ENCODE measurements around the gene FANCG. TPM values are rescaled to one million over a fixed set of nuclear protein-coding genes. Genes with fewer than 3 reads are reported as not detected.

FANCG gene
- total RNA-seq, 1 experiment from 2014 or later, result 108 TPM

GRCh38 chr9:35072461-35073278 is 7.1 kb downstream of the FANCG start, which contains the start of gene VCP:
Gene VCP (minus strand): TSS chr9:35072625. CDS start chr9:35072353, 272 bp downstream.
- Mint-ChIP-seq H3K27ac (peak within 1 kb of the TSS; percentile 97), H3K4me1 (peaks cover 25% of the 10 kb centered on the region)
- peak; percentile 89 for ATAC-seq
- TF ChIP-seq ETV6 (CRISPR knock-in tag; IDR thresholded peaks at IDR 0.05) (0 out of 2 replicates have a peak, but pooled peaks have one; percentile 22), PRRX2 (CRISPR knock-in tag; IDR thresholded peaks at IDR 0.05) (peak; percentile 81; the same call in 1 of the 2 replicates), JUN (CRISPR knock-in tag; IDR thresholded peaks at IDR 0.05) (no peak), ELF4 (CRISPR knock-in tag; IDR thresholded peaks at IDR 0.05; ENCODE audit: low read depth) (no peak), ZNF219 (CRISPR knock-in tag; IDR thresholded peaks at IDR 0.05; ENCODE audit: borderline replicate concordance) (0 out of 2 replicates have a peak, but pooled peaks have one; percentile 4), ZSCAN18 (CRISPR knock-in tag; IDR thresholded peaks at IDR 0.05) (no peak), ZBTB21 (CRISPR knock-in tag; IDR thresholded peaks at IDR 0.05; ENCODE audit: borderline replicate concordance) (0 out of 2 replicates have a peak, but pooled peaks have one; percentile 71), ATF6 (CRISPR knock-in tag; IDR thresholded peaks at IDR 0.05) (peak; percentile 67; the same call in 1 of the 2 replicates), TCF7 (CRISPR knock-in tag; IDR thresholded peaks at IDR 0.05; ENCODE audit: low read depth) (no peak), MXD4 (CRISPR knock-in tag; IDR thresholded peaks at IDR 0.05; ENCODE audit: borderline replicate concordance) (no peak), IRF2 (CRISPR knock-in tag; IDR thresholded peaks at IDR 0.05; ENCODE audit: borderline replicate concordance, low read depth) (no peak), SMAD4 (CRISPR knock-in tag; IDR thresholded peaks at IDR 0.05) (no peak), NFYB (CRISPR knock-in tag; conservative IDR thresholded peaks at IDR 0.05; ENCODE audit: low read depth) (peak; percentile 95), FOXK1 (CRISPR knock-in tag; IDR thresholded peaks at IDR 0.05) (peak; percentile 58; the same call in 1 of the 2 replicates)
- TF ChIP-seq, protein P1, sequence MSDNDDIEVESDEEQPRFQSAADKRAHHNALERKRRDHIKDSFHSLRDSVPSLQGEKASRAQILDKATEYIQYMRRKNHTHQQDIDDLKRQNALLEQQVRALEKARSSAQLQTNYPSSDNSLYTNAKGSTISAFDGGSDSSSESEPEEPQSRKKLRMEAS (CRISPR knock-in tag; IDR thresholded peaks at IDR 0.05), result peak; percentile 60; the same call in 1 of the 2 replicates
- TF ChIP-seq, protein P2, sequence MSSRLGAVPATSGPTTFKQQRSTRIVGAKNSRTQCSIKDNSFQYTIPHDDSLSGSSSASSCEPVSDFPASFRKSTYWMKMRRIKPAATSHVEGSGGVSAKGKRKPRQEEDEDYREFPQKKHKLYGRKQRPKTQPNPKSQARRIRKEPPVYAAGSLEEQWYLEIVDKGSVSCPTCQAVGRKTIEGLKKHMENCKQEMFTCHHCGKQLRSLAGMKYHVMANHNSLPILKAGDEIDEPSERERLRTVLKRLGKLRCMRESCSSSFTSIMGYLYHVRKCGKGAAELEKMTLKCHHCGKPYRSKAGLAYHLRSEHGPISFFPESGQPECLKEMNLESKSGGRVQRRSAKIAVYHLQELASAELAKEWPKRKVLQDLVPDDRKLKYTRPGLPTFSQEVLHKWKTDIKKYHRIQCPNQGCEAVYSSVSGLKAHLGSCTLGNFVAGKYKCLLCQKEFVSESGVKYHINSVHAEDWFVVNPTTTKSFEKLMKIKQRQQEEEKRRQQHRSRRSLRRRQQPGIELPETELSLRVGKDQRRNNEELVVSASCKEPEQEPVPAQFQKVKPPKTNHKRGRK (CRISPR knock-in tag; IDR thresholded peaks at IDR 0.05; ENCODE audit: borderline replicate concordance), result no peak
- TF ChIP-seq, protein P3, sequence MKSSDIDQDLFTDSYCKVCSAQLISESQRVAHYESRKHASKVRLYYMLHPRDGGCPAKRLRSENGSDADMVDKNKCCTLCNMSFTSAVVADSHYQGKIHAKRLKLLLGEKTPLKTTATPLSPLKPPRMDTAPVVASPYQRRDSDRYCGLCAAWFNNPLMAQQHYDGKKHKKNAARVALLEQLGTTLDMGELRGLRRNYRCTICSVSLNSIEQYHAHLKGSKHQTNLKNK (CRISPR knock-in tag; IDR thresholded peaks at IDR 0.05), result 0 out of 2 replicates have a peak, but pooled peaks have one; percentile 11
- TF ChIP-seq, protein P4, sequence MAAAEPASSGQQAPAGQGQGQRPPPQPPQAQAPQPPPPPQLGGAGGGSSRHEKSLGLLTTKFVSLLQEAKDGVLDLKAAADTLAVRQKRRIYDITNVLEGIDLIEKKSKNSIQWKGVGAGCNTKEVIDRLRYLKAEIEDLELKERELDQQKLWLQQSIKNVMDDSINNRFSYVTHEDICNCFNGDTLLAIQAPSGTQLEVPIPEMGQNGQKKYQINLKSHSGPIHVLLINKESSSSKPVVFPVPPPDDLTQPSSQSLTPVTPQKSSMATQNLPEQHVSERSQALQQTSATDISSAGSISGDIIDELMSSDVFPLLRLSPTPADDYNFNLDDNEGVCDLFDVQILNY (CRISPR knock-in tag; IDR thresholded peaks at IDR 0.05), result 0 out of 2 replicates have a peak, but pooled peaks have one; percentile 50
- TF ChIP-seq, protein P5, sequence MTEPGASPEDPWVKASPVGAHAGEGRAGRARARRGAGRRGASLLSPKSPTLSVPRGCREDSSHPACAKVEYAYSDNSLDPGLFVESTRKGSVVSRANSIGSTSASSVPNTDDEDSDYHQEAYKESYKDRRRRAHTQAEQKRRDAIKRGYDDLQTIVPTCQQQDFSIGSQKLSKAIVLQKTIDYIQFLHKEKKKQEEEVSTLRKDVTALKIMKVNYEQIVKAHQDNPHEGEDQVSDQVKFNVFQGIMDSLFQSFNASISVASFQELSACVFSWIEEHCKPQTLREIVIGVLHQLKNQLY (CRISPR knock-in tag; IDR thresholded peaks at IDR 0.05), result 0 out of 2 replicates have a peak, but pooled peaks have one; percentile 1
- TF ChIP-seq, protein P6, sequence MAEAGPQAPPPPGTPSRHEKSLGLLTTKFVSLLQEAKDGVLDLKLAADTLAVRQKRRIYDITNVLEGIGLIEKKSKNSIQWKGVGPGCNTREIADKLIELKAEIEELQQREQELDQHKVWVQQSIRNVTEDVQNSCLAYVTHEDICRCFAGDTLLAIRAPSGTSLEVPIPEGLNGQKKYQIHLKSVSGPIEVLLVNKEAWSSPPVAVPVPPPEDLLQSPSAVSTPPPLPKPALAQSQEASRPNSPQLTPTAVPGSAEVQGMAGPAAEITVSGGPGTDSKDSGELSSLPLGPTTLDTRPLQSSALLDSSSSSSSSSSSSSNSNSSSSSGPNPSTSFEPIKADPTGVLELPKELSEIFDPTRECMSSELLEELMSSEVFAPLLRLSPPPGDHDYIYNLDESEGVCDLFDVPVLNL (CRISPR knock-in tag; IDR thresholded peaks at IDR 0.05; ENCODE audit: borderline replicate concordance, low read depth), result no peak
- TF ChIP-seq, protein P7, sequence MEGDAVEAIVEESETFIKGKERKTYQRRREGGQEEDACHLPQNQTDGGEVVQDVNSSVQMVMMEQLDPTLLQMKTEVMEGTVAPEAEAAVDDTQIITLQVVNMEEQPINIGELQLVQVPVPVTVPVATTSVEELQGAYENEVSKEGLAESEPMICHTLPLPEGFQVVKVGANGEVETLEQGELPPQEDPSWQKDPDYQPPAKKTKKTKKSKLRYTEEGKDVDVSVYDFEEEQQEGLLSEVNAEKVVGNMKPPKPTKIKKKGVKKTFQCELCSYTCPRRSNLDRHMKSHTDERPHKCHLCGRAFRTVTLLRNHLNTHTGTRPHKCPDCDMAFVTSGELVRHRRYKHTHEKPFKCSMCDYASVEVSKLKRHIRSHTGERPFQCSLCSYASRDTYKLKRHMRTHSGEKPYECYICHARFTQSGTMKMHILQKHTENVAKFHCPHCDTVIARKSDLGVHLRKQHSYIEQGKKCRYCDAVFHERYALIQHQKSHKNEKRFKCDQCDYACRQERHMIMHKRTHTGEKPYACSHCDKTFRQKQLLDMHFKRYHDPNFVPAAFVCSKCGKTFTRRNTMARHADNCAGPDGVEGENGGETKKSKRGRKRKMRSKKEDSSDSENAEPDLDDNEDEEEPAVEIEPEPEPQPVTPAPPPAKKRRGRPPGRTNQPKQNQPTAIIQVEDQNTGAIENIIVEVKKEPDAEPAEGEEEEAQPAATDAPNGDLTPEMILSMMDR (IDR thresholded peaks at IDR 0.05), result no peak

More at GRCh38 chr9:35072461-35073278, 7.1 kb downstream of the FANCG start, which contains the start of gene VCP:
- DNase-seq (ENCODE audit: low spot score), result peak; percentile 99
- H3K4me3 Mint-ChIP-seq, result peak within 1 kb of the TSS; percentile 93
- H3K36me3 Mint-ChIP-seq, result peaks cover 67% of the 10 kb centered on the region
- CTCF ChIA-PET, result interaction anchor here (0.6 to 3.0 kb wide), 18 partner anchors 7 to 527 kb away, joined by 3 to 26 read pairs (median 6); partner anchors contain the start of genes ATOSB, DNAJB5, FANCG and PIGO
- no peaks in the 10 kb centered on the region for H3K27me3 Mint-ChIP-seq (ENCODE audit: low read depth)
- POLR2A ChIA-PET, result interaction anchor here (0.6 to 2.6 kb wide), 15 partner anchors 19 to 291 kb away, joined by 3 to 15 read pairs (median 6); partner anchors contain the start of genes ATOSB, DNAJB5, PIGO and STOML2
- H3K9me3 Mint-ChIP-seq, result no peaks in the 10 kb centered on the region

All from WTC11 (cell line).